Spleen (tissue), 11 donors: ENCODE measurements around the gene UBASH3B. TPM values are rescaled to one million over a fixed set of nuclear protein-coding genes. Genes with fewer than 3 reads are reported as not detected.

Experiments used
- DNase-seq: peaks from one replicate; pipeline ENCODE4 v3.0.0-alpha.2; 2020
- H3K27ac ChIP-seq, 8 donors: fragments of 200-600 bp; sonication (generic) in 7 of 8; 1 replicate in 4 of 8; 2 replicates in 4 of 8; pipeline versions ENCODE4 v1.5.0 to v1.8.0; 2016 to 2021; ENCODE audit warnings: inconsistent platforms in 4 of 8, mild to moderate bottlenecking in 4 of 8, moderate library complexity in 1 of 8
- H3K27me3 ChIP-seq, 7 donors: fragments of 200-600 bp; sonication (generic) in 6 of 7; replicated peaks in 1 of 7; 1 replicate in 4 of 7; 2 replicates in 3 of 7; pipeline versions ENCODE4 v1.5.0 to v1.8.0; 2016 to 2021; ENCODE audit warnings: inconsistent platforms in 3 of 7, mild to moderate bottlenecking in 1 of 7
- H3K36me3 ChIP-seq, 6 donors: fragments of 200-600 bp; sonication (generic) in 5 of 6; 1 replicate in 4 of 6; 2 replicates in 2 of 6; pipeline versions ENCODE4 v1.5.0 to v1.8.0; 2016 to 2021; ENCODE audit warnings: inconsistent platforms in 2 of 6
- H3K4me1 ChIP-seq, 6 donors: fragments of 200-600 bp; sonication (generic) in 5 of 6; 1 replicate in 3 of 6; 2 replicates in 3 of 6; pipeline versions ENCODE4 v1.5.0 to v1.8.0; 2016 to 2021; ENCODE audit warnings: inconsistent platforms in 3 of 6
- H3K4me3 ChIP-seq, 8 donors: fragments of 200-600 bp; sonication (generic) in 7 of 8; 1 replicate in 4 of 8; 2 replicates in 4 of 8; pipeline versions ENCODE4 v1.5.0 to v1.8.0; 2016 to 2021; ENCODE audit warnings: inconsistent platforms in 4 of 8, mild to moderate bottlenecking in 4 of 8, moderate library complexity in 2 of 8
- H3K9me3 ChIP-seq, 8 donors: fragments of 200-600 bp; sonication (generic) in 7 of 8; 1 replicate in 4 of 8; 2 replicates in 4 of 8; pipeline versions ENCODE4 v1.5.0 to v1.8.0; 2016 to 2021; ENCODE audit warnings: inconsistent platforms in 4 of 8
- CTCF ChIP-seq, 11 experiments: fragments of 200-600 bp in 7 of 11; fragments of 450-650 bp in 4 of 11; sonication (generic) in 4 of 11; IDR thresholded peaks in 8 of 11; conservative IDR thresholded peaks in 3 of 11; 1 replicate in 7 of 11; 2 replicates in 4 of 11; pipeline versions ENCODE4 v1.4.0 to v1.8.0; 2016 to 2021; ENCODE audit warnings: antibody characterized with exemption in 11 of 11, inconsistent platforms in 4 of 11, mild to moderate bottlenecking in 1 of 11
- POLR2A ChIP-seq, 3 donors: fragments of 450-650 bp; IDR thresholded peaks; one replicate each; pipeline ENCODE4 v1.5.1; 2017; ENCODE audit warnings: antibody characterized with exemption in 3 of 3, mild to moderate bottlenecking in 1 of 3
- POLR2AphosphoS5 ChIP-seq, 3 donors: sonication (generic); formaldehyde crosslinking; IDR thresholded peaks; one replicate each; pipeline ENCODE4 v1.5.1; 2017; ENCODE audit warnings: antibody characterized with exemption in 3 of 3
- WGBS, 5 donors: extraction: QIAGEN DNeasy Blood & Tissue Kit in 3 of 5; methylation state at CpG; one replicate each; pipeline versions ENCODE4 v1.1.5 to v1.1.7; 2013 to 2018; 5-methylcytosine and 5-hydroxymethylcytosine counted together
- intact Hi-C: fragments of 100-400 bp; cut with DNase I; formaldehyde crosslinking; loops from one replicate; pipeline ENCODE4 v1.15.0; 2023; ENCODE audit warnings: low total_unique reads
- polyA plus RNA-seq, 3 donors: library from polyadenylated mRNA; stranded (reverse); fragments of 200-250 nt; gene quantifications; one replicate each; pipeline ENCODE4 v1.2.1, GENCODE V29; 2013
- total RNA-seq, 7 donors: library from RNA; depleted of rRNA in 3 of 7; stranded (reverse); fragments of >200 nt in 3 of 7; fragmentation: NEBNext Ultra II Directional in 4 of 7; extraction: Animal tissue kit (Norgen Biotek cat#: 25700) in 4 of 7; gene quantifications; one replicate each; pipeline versions ENCODE4 v1.1.0 to v1.2.1, GENCODE V29; 2016 to 2021
- donor health status: healthy with polysubstance abuse.
- donor health status: DM: no; HTN: no; CAD: no; lungs with moderate emphysema.
- donor health status: DM: no; HTN: no; CAD: no.
- donor health status: Bipolar disorder and iron deficiency.
- donor health status: healthy.
- donor health status: DM: no; HTN: no; CAD: no.
- donor health status: DM: yes; HTN: yes; CAD: no.

UBASH3B gene
- total and polyA plus RNA-seq, 10 donors = 4.4 to 190 (median 77.9) TPM

DNA sequence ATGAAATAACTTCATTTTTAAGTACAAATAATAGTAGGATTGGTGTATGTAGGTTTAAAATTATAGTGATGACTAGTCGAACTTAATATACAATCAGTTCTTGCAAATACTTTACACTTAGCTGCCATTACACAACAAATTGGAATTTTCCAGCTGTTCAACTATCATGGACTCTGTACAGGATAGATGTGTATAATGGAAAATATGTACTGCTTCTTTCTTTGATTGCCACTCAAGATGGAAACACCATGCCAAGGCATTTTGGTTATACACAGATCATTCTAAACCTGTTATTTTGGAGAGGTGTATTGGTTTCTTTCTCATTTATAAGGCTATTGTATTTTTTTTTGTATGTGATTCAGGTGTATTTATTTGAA is 158.4 kb downstream of the UBASH3B start:
- peaks cover 0 to 44% (median 13%) of the 10 kb centered on the region in 6 donors for H3K4me1 ChIP-seq
- intact Hi-C loops = no loop called here
- H3K9me3 ChIP-seq = peaks cover 0 to 3% (median 2%) of the 10 kb centered on the region in 8 donors
- no peak for TF ChIP-seq POLR2A (IDR thresholded peaks at IDR 0.05)
- no peak for TF ChIP-seq POLR2AphosphoS5 (IDR thresholded peaks at IDR 0.05)
- TF ChIP-seq CTCF (IDR thresholded peaks at IDR 0.05 in 8 of 11, conservative IDR thresholded peaks at IDR 0.05 in 3 of 11) = no peak
- H3K27me3 ChIP-seq = no peaks in the 10 kb centered on the region
- H3K4me3 ChIP-seq = no peak overlapping the region
- H3K27ac ChIP-seq = no peak overlapping the region
- DNase-seq = no peak
- 79 to 89% (median 83%) methylated on average over 1 of the region's 1 CpG for WGBS, 5 donors
- peaks cover 0 to 31% (median 14%) of the 10 kb centered on the region in 6 donors for H3K36me3 ChIP-seq

DNA sequence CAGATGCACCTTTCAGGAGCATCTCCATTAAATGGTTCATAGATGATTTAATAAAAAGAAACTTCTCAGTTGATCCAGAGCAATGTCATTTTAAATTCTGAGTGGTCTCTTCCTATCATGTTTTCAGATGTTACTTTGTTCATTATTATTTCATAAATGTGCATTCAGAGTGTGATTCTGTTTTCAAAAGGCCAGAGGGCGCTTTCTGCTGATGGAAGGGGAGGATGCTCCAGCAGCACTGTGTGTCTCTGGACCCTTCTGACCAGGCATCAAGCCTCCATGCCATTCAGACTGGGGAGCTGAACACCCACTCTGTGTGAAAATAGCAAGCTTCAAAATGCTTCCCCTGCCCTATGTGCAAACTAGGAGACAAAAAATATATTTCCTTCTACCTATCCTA is 158.9 kb downstream of the UBASH3B start:
- no peak for DNase-seq
- H3K36me3 ChIP-seq = peaks cover 0 to 26% (median 14%) of the 10 kb centered on the region in 6 donors
- TF ChIP-seq CTCF (IDR thresholded peaks at IDR 0.05 in 8 of 11, conservative IDR thresholded peaks at IDR 0.05 in 3 of 11) = peak in 1 of 11 experiments; percentile 13
- TF ChIP-seq POLR2AphosphoS5 (IDR thresholded peaks at IDR 0.05) = no peak
- intact Hi-C loops = no loop called here
- H3K9me3 ChIP-seq = peaks cover 0 to 9% (median 7%) of the 10 kb centered on the region in 8 donors
- 82 to 100% (median 86%) methylated on average over 1 of the region's 1 CpG for WGBS, 5 donors
- H3K4me3 ChIP-seq = no peak overlapping the region
- peaks cover 0 to 39% (median 11%) of the 10 kb centered on the region in 6 donors for H3K4me1 ChIP-seq
- H3K27ac ChIP-seq = no peak overlapping the region
- no peaks in the 10 kb centered on the region for H3K27me3 ChIP-seq

DNA sequence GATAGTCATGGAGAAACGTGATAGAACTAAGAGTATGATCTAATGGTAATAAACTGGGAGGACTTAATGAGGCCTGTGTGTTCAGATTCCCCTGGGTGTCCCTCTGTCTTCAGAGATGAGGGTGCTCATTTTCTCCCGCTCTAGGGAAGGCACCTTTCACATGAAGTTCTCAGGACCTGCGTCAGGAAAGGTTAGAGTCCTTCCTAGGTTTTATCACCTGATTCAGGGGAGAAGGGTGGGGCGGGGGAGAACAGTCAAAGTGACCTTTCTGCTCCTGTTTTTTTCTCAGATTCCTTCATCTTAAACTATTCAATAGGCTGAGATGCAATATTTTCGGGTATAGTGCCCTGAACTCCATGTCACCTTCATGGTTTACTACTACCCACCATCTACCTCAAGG is 160.4 kb downstream of the UBASH3B start:
- no peaks in the 10 kb centered on the region for H3K27me3 ChIP-seq
- intact Hi-C loops = no loop called here
- TF ChIP-seq POLR2A (IDR thresholded peaks at IDR 0.05) (no peak), POLR2AphosphoS5 (IDR thresholded peaks at IDR 0.05) (no peak), CTCF (IDR thresholded peaks at IDR 0.05 in 8 of 11, conservative IDR thresholded peaks at IDR 0.05 in 3 of 11) (no peak)
- H3K4me3 ChIP-seq = no peak overlapping the region
- 77 to 91% (median 84%) methylated on average over 5 of the region's 5 CpGs for WGBS, 5 donors
- H3K27ac ChIP-seq = peak overlapping the region in 1 of 8 donors; percentile 56
- H3K36me3 ChIP-seq = peaks cover 0 to 11% (median 0%) of the 10 kb centered on the region in 6 donors
- DNase-seq = no peak
- peaks cover 0 to 22% (median 18%) of the 10 kb centered on the region in 8 donors for H3K9me3 ChIP-seq
- H3K4me1 ChIP-seq = peaks cover 0 to 29% (median 11%) of the 10 kb centered on the region in 6 donors

- intact Hi-C loops = no loop called here
- no peak overlapping the region for H3K4me3 ChIP-seq
- H3K27ac ChIP-seq = peak overlapping the region in 7 of 8 donors; percentile 49 to 80 (median 65)
- H3K9me3 ChIP-seq = peaks cover 0 to 22% (median 18%) of the 10 kb centered on the region in 8 donors
- no peak for TF ChIP-seq POLR2A (IDR thresholded peaks at IDR 0.05)
- TF ChIP-seq POLR2AphosphoS5 (IDR thresholded peaks at IDR 0.05) = no peak
- TF ChIP-seq CTCF (IDR thresholded peaks at IDR 0.05 in 8 of 11, conservative IDR thresholded peaks at IDR 0.05 in 3 of 11) = no peak
- no peak for DNase-seq
- no peaks in the 10 kb centered on the region for H3K27me3 ChIP-seq
- peaks cover 0 to 28% (median 11%) of the 10 kb centered on the region in 6 donors for H3K4me1 ChIP-seq
- H3K36me3 ChIP-seq = peaks cover 0 to under 1% (median 0%) of the 10 kb centered on the region in 6 donors
- 38 to 50% (median 44%) methylated on average over 8 of the region's 8 CpGs for WGBS, 5 donors
Observed at GRCh38 chr11:122816761-122817520, 161.4 kb downstream of the UBASH3B start.
